ENCODE results near the gene HOXD1.

Gene HOXD1

DNA sequence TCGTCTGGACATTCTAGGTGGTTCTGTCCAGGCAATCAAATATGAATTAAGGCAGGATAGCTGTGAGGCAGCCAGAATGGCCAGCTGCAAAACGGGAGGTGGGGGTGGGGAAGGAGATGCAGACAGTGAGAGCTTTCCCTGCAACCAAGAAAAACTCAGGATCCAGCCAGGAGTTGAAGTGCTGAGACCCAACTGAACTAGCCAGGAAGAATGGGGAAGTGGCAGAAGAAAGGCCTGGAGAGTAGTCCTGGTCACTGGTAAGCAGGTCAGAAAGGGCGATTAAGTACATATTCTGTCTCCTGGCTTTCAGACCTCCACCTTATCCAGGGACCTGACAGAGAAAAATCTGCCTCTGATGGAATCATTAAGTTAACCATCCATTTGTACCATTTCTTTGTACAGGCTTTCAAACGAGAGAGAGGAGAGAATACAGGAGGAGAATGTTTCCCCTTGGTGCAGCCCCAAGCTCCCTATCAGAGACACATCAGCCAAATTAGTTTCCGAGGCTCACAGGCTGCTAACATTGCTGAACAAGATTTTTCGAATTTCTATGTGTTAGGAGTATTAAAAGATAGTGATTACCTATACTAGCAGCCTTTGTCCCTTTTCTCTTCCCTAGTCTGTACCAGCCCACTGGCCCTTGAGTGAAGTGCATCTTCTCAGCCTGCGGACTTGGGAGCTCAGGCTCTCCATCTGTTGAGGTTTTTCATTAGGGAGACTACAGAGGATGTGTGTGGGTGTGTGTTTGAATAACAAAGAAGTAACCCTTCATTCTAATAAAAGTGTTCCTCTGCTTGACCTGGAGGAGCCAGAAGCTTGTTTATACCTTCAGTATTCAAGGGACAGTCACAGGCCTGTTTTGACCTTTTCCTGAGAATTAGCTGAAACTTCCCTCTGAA is 12.5 kb upstream of the HOXD1 start:
- TF ChIP-seq EZH2phosphoT487 (conservative IDR thresholded peaks at IDR 0.05; ENCODE audit: low read length): no peak
- TF ChIP-seq, protein P1, sequence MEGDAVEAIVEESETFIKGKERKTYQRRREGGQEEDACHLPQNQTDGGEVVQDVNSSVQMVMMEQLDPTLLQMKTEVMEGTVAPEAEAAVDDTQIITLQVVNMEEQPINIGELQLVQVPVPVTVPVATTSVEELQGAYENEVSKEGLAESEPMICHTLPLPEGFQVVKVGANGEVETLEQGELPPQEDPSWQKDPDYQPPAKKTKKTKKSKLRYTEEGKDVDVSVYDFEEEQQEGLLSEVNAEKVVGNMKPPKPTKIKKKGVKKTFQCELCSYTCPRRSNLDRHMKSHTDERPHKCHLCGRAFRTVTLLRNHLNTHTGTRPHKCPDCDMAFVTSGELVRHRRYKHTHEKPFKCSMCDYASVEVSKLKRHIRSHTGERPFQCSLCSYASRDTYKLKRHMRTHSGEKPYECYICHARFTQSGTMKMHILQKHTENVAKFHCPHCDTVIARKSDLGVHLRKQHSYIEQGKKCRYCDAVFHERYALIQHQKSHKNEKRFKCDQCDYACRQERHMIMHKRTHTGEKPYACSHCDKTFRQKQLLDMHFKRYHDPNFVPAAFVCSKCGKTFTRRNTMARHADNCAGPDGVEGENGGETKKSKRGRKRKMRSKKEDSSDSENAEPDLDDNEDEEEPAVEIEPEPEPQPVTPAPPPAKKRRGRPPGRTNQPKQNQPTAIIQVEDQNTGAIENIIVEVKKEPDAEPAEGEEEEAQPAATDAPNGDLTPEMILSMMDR (IDR thresholded peaks at IDR 0.05; ENCODE audit: insufficient read depth, low read length, poor library complexity, severe bottlenecking): no peak
- Histone ChIP-seq H3K9me2 (replicated peaks; ENCODE audit: insufficient read depth, low read length) (no peaks in the 10 kb centered on the region), H3K4me3 (ENCODE audit: insufficient read depth, low read length, poor library complexity, severe bottlenecking) (no peak overlapping the region), H2AFZ (ENCODE audit: low read depth, low read length, severe bottlenecking) (no peak overlapping the region), H3K9me3 (ENCODE audit: insufficient read depth, low read length) (no peaks in the 10 kb centered on the region), H3K4me2 (ENCODE audit: low read depth, low read length, poor library complexity, severe bottlenecking) (no peak overlapping the region), H3K27ac (ENCODE audit: low read depth, low read length) (no peak overlapping the region), H4K20me1 (ENCODE audit: low read depth, low read length) (no peaks in the 10 kb centered on the region), H3K79me2 (ENCODE audit: insufficient read depth, low read length) (no peaks in the 10 kb centered on the region), H3K9ac (ENCODE audit: low read length) (no peak overlapping the region), H3K36me3 (ENCODE audit: low read length) (no peaks in the 10 kb centered on the region), H3K27me3 (ENCODE audit: low read length) (no peaks in the 10 kb centered on the region), H3F3A (ENCODE audit: insufficient read depth) (no peaks in the 10 kb centered on the region)

DNA sequence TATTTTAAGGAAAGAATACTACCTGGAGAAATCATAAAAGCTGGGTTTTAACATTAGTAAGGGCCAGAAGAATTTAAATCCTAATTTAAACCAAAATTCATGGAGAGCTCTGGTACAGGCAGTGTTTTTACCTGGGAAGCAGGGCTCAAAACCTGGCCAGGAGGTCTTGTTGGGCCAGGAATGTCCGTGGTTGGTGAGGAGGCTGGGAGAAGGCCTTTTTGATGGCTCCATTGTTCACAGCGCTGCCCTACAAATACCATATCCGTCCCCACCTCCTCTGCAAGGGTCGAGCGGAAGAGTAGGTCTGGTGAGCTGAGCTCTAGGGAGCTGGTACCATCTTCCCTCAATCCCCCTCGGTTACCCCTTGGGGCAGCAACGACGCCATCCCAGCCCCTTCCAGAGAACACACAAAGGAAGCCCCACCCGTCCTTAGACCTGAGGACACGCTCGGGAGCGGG is 10.9 kb upstream of the HOXD1 start:
- Histone ChIP-seq H3F3A (ENCODE audit: insufficient read depth) (no peaks in the 10 kb centered on the region), H2AFZ (ENCODE audit: low read depth, low read length, severe bottlenecking) (no peak overlapping the region), H3K27me3 (ENCODE audit: low read length) (no peaks in the 10 kb centered on the region), H4K20me1 (ENCODE audit: low read depth, low read length) (no peaks in the 10 kb centered on the region), H3K79me2 (ENCODE audit: insufficient read depth, low read length) (no peaks in the 10 kb centered on the region), H3K36me3 (ENCODE audit: low read length) (no peaks in the 10 kb centered on the region), H3K4me2 (ENCODE audit: low read depth, low read length, poor library complexity, severe bottlenecking) (no peak overlapping the region), H3K27ac (ENCODE audit: low read depth, low read length) (no peak overlapping the region), H3K4me3 (ENCODE audit: insufficient read depth, low read length, poor library complexity, severe bottlenecking) (no peak overlapping the region), H3K9ac (ENCODE audit: low read length) (no peak overlapping the region), H3K9me3 (ENCODE audit: insufficient read depth, low read length) (no peaks in the 10 kb centered on the region), H3K9me2 (replicated peaks; ENCODE audit: insufficient read depth, low read length) (no peaks in the 10 kb centered on the region)
- TF ChIP-seq, protein P1 (IDR thresholded peaks at IDR 0.05; ENCODE audit: insufficient read depth, low read length, poor library complexity, severe bottlenecking): no peak
- no peak for TF ChIP-seq EZH2phosphoT487 (conservative IDR thresholded peaks at IDR 0.05; ENCODE audit: low read length)

DNA sequence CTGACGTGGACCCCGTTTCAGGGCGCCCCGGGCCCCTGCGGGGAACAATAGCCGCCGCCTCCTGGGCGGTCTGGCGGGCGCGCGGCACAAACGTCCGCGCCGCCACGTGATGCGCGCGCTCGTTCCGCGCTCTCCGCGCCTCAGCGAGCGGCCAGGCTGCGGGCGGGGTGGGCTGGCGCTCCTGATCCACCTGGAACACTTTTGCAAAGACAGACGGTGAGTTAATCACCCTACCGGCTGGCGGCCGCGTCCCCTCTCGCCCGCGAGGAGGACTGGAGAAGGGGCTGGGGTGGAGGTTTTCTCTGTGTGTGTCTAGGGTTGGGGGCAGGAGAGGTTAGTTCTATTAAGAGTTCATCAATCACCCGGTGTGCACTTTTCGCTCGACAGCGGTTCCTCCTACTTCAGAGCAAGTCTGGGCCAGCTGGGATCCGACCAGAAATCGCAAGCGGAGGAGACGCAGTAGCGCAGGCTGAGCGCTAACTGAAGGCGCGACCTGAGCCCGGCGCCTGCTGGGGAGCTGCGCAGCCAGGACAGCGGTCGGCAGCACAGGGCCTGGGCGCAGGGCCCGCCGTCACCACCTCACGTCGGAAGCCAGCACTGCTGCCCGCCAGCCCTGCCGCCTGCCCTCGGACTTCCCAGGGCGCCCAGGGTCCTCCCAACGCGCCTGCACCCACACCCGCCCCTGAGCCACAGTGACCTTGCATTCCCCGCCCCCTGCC is 10.3 kb upstream of the HOXD1 start:
- H3K27me3 ChIP-seq (ENCODE audit: low read length): no peaks in the 10 kb centered on the region

More for the DNA sequence above, 10.3 kb upstream of the HOXD1 start:
- no peak overlapping the region for H3K4me3 ChIP-seq (ENCODE audit: insufficient read depth, low read length, poor library complexity, severe bottlenecking)
- no peak overlapping the region for H2AFZ ChIP-seq (ENCODE audit: low read depth, low read length, severe bottlenecking)
- no peak for TF ChIP-seq EZH2phosphoT487 (conservative IDR thresholded peaks at IDR 0.05; ENCODE audit: low read length)
- TF ChIP-seq, protein P1 (IDR thresholded peaks at IDR 0.05; ENCODE audit: insufficient read depth, low read length, poor library complexity, severe bottlenecking): no peak
- H3K9me2 ChIP-seq (replicated peaks; ENCODE audit: insufficient read depth, low read length): no peaks in the 10 kb centered on the region
- no peaks in the 10 kb centered on the region for H3K9me3 ChIP-seq (ENCODE audit: insufficient read depth, low read length)
- no peaks in the 10 kb centered on the region for H3K36me3 ChIP-seq (ENCODE audit: low read length)
- no peak overlapping the region for H3K4me2 ChIP-seq (ENCODE audit: low read depth, low read length, poor library complexity, severe bottlenecking)
- no peaks in the 10 kb centered on the region for H3F3A ChIP-seq (ENCODE audit: insufficient read depth)
- no peak overlapping the region for H3K9ac ChIP-seq (ENCODE audit: low read length)
- H3K27ac ChIP-seq (ENCODE audit: low read depth, low read length): no peak overlapping the region
- no peaks in the 10 kb centered on the region for H4K20me1 ChIP-seq (ENCODE audit: low read depth, low read length)
- no peaks in the 10 kb centered on the region for H3K79me2 ChIP-seq (ENCODE audit: insufficient read depth, low read length)

All from SU-DHL-6 (cell line).